Measurements from ENCODE around the gene NCLN.
A peak's percentile ranks its signal among the peaks of the same experiment; 100 is the strongest.
"Not testable (repeated sequence)": the region's sequence is repeated elsewhere in the genome, so short reads cannot be mapped to it uniquely, and the experiment has no call there.

NCLN gene

DNA sequence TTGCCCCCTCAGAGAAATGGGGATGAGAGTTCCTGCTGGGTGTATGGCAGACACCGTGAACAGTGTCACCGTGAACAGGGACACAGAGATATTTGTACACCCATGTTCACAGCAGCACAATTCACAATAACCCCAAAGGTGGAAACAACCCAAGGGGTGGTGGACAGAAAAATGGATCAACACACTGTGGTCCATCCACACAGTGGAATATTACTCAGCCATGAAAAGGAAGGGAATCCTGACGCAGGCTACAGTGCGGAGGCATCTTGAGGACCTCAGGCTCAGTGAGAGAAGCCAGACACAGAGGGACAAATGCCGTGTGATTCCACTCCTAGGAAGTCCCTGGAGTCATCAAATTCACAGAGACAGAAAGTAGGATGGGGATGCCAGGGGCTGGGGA lies 31.1 kb downstream of the NCLN start:
- Histone ChIP-seq H3K4me1 (peaks cover 7 to 31% (median 21%) of the 10 kb centered on the region in 10 experiments), H3K27me3 (no peaks in the 10 kb centered on the region), H3K36me3 (peaks cover 5 to 27% (median 9%) of the 10 kb centered on the region in 11 experiments; a peak in 13 of 22 replicates), H3K9me3 (replicated peaks in 1 of 11) (no peaks in the 10 kb centered on the region), H3K27ac (no peak overlapping the region), H3K9ac (no peak overlapping the region), H3K4me3 (no peak overlapping the region), H3K4me2 (no peak overlapping the region), H4K20me1 (peaks cover 0 to 23% (median 0%) of the 10 kb centered on the region in 11 experiments; a peak in 5 of 22 replicates)
- no peak for TF ChIP-seq Cebpa-rat (IDR thresholded peaks at IDR 0.05)

GRCh38 chr19:3220576-3220975 lies 34.8 kb downstream of the NCLN start:
- Histone ChIP-seq H3K27ac (no peak overlapping the region), H3K27me3 (peaks cover 0 to 10% (median 3%) of the 10 kb centered on the region in 11 experiments; a peak in 14 of 22 replicates), H3K9me3 (replicated peaks in 1 of 11) (no peaks in the 10 kb centered on the region), H3K4me2 (0 out of 22 replicates have a peak overlapping the region, but pooled peaks of 3 of the 11 experiments have one; percentile 5 to 12 (median 5)), H3K4me1 (peaks cover 0 to 16% (median 3%) of the 10 kb centered on the region in 10 experiments; a peak in 7 of 20 replicates), H3K36me3 (peaks cover 0 to 12% (median 5%) of the 10 kb centered on the region in 11 experiments; a peak in 9 of 22 replicates), H3K4me3 (no peak overlapping the region), H4K20me1 (peaks cover 0 to 9% (median 0%) of the 10 kb centered on the region in 11 experiments; a peak in 2 of 22 replicates), H3K9ac (no peak overlapping the region)
- no peak for TF ChIP-seq Cebpa-rat (IDR thresholded peaks at IDR 0.05)

GRCh38 chr19:3221576-3221975 lies 35.8 kb downstream of the NCLN start:
- H3K27ac ChIP-seq; H3K9me3 ChIP-seq (replicated peaks in 1 of 11); H3K36me3 ChIP-seq; H3K4me3 ChIP-seq; H3K4me2 ChIP-seq; H3K9ac ChIP-seq: not testable (repeated sequence)
- Histone ChIP-seq H3K4me1 (peaks cover 0 to 26% (median 4%) of the 10 kb centered on the region in 10 experiments; a peak in 9 of 20 replicates), H4K20me1 (peaks cover 0 to 12% (median 0%) of the 10 kb centered on the region in 11 experiments; a peak in 2 of 22 replicates), H3K27me3 (peaks cover 3 to 20% (median 12%) of the 10 kb centered on the region in 11 experiments; a peak in 15 of 22 replicates)

- Histone ChIP-seq H3K27ac (no peak overlapping the region), H4K20me1 (peaks cover 0 to 22% (median 5%) of the 10 kb centered on the region in 11 experiments; a peak in 8 of 22 replicates), H3K4me3 (no peak overlapping the region), H3K4me2 (no peak overlapping the region), H3K27me3 (peaks cover 3 to 32% (median 17%) of the 10 kb centered on the region in 11 experiments; a peak in 15 of 22 replicates), H3K36me3 (no peaks in the 10 kb centered on the region), H3K9ac (no peak overlapping the region), H3K9me3 (replicated peaks in 1 of 11) (no peaks in the 10 kb centered on the region), H3K4me1 (peaks cover 0 to 29% (median 5%) of the 10 kb centered on the region in 10 experiments; a peak in 10 of 20 replicates)
- TF ChIP-seq Cebpa-rat (IDR thresholded peaks at IDR 0.05), result no peak
These were observed 37.0 kb downstream of the NCLN start for GRCh38 chr19:3222709-3223108.

DNA sequence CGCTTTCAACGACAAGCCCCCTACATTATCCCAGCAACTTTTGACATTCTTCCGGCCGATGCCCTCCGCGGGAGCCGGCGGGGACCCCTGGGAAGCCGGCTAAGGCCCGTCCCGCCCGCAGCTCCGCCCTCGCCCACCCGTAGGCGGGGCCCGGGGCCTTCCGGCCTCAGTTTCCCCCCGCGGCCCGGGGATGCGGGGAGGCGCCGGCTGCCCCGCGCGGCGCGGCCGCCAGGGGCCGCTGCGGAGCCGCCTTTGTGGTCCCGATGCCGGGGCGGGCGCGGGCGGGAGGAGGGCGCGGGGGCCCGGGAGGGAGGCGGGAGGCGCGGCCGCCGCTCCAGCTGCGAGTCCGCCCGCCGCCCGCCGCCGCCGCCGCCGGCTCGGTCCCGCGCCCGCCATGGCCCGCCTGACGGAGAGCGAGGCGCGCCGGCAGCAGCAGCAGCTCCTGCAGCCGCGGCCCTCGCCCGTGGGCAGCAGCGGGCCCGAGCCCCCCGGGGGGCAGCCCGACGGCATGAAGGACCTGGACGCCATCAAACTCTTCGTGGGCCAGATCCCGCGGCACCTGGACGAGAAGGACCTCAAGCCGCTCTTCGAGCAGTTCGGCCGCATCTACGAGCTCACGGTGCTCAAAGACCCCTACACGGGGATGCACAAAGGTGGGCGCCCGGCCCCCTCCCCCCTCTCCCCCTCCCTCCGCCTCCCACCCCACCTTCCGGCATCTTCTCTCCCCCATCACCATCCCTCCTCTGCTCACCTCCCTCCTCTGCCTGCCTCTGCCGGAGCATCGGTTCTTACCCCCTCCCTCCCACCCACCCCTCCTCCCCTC lies 38.8 kb downstream of the NCLN start, which contains the start of gene CELF5:
TSS of gene CELF5 (plus strand) at position 316 of the 823 bp plus-strand sequence. CDS start at position 395, 79 bp downstream.
- H3K36me3 ChIP-seq, result no peaks in the 10 kb centered on the region
- no peak for TF ChIP-seq Cebpa-rat (IDR thresholded peaks at IDR 0.05)
- H3K4me1 ChIP-seq, result peaks cover 0 to 46% (median 20%) of the 10 kb centered on the region in 10 experiments; a peak in 15 of 20 replicates
- no peaks in the 10 kb centered on the region for H3K9me3 ChIP-seq (replicated peaks in 1 of 11)
- peak within 1 kb of the TSS; percentile 50 to 76 (median 62) for H3K4me3 ChIP-seq
- H3K27me3 ChIP-seq, result peaks cover 3 to 38% (median 17%) of the 10 kb centered on the region in 11 experiments; a peak in 15 of 22 replicates
- peaks cover 0 to 28% (median 7%) of the 10 kb centered on the region in 11 experiments; a peak in 10 of 22 replicates for H4K20me1 ChIP-seq
- no peak within 1 kb of the TSS for H3K27ac ChIP-seq
- H3K9ac ChIP-seq, result peak within 1 kb of the TSS; percentile 38 to 76 (median 69); a peak in 17 of 22 replicates
- peak within 1 kb of the TSS; percentile 80 to 97 (median 89) for H3K4me2 ChIP-seq

DNA sequence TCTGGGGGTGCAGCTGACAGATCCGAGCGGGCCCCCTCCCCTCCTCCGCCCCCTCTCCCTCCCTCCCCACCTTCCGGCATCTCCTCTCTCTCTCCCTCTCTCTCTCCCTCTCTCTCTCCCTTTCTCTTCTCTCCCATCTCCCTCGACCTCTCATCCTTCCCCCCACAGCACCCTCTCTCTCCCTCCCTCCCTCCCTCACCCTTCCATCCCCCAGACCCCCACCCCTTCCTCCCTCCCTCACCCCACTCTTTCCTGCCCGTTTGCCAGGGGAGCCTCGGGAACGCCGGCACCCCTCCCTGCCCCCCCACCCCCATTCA lies 39.4 kb downstream of the NCLN start:
- peaks cover 0 to 48% (median 21%) of the 10 kb centered on the region in 10 experiments; a peak in 15 of 20 replicates for H3K4me1 ChIP-seq
- H3K4me2 ChIP-seq, result peak overlapping the region in 4 of 11 experiments; percentile 37 to 48 (median 44); a peak in 4 of 22 replicates
- no peak overlapping the region for H3K27ac ChIP-seq
- TF ChIP-seq Cebpa-rat (IDR thresholded peaks at IDR 0.05), result no peak
- no peak overlapping the region for H3K9ac ChIP-seq
- peaks cover 3 to 38% (median 17%) of the 10 kb centered on the region in 11 experiments; a peak in 15 of 22 replicates for H3K27me3 ChIP-seq
- no peak overlapping the region for H3K4me3 ChIP-seq
- peaks cover 0 to 31% (median 9%) of the 10 kb centered on the region in 11 experiments; a peak in 10 of 22 replicates for H4K20me1 ChIP-seq
- no peaks in the 10 kb centered on the region for H3K9me3 ChIP-seq (replicated peaks in 1 of 11)
- H3K36me3 ChIP-seq, result no peaks in the 10 kb centered on the region

GRCh38 chr19:3225677-3226093 lies 40.0 kb downstream of the NCLN start:
- peak overlapping the region in 6 of 11 experiments; percentile 25 to 48 (median 39); a peak in 8 of 22 replicates for H3K4me2 ChIP-seq
- 0 out of 20 replicates have a peak overlapping the region, but pooled peaks of 1 of the 10 experiments have one; percentile 11 for H3K4me3 ChIP-seq

GRCh38 chr19:3227054-3227626 lies 41.4 kb downstream of the NCLN start:
- Histone ChIP-seq H3K9ac (no peak overlapping the region), H3K36me3 (no peaks in the 10 kb centered on the region), H3K4me1 (peaks cover 0 to 38% (median 18%) of the 10 kb centered on the region in 10 experiments; a peak in 15 of 20 replicates), H4K20me1 (peaks cover 0 to 25% (median 9%) of the 10 kb centered on the region in 11 experiments; a peak in 10 of 22 replicates), H3K4me2 (peak overlapping the region in 3 of 11 experiments; percentile 43 to 77 (median 45); a peak in 5 of 22 replicates), H3K27ac (no peak overlapping the region), H3K9me3 (replicated peaks in 1 of 11) (no peaks in the 10 kb centered on the region), H3K4me3 (no peak overlapping the region), H3K27me3 (peaks cover 3 to 38% (median 17%) of the 10 kb centered on the region in 11 experiments; a peak in 15 of 22 replicates)
- TF ChIP-seq Cebpa-rat (IDR thresholded peaks at IDR 0.05), result no peak

More at GRCh38 chr19:3225677-3226093, 40.0 kb downstream of the NCLN start:
- H3K27me3 ChIP-seq, result peaks cover 3 to 38% (median 17%) of the 10 kb centered on the region in 11 experiments; a peak in 15 of 22 replicates
- no peak for TF ChIP-seq Cebpa-rat (IDR thresholded peaks at IDR 0.05)
- H3K27ac ChIP-seq, result no peak overlapping the region
- H3K4me1 ChIP-seq, result peaks cover 0 to 44% (median 21%) of the 10 kb centered on the region in 10 experiments; a peak in 15 of 20 replicates
- H4K20me1 ChIP-seq, result peaks cover 0 to 30% (median 9%) of the 10 kb centered on the region in 11 experiments; a peak in 10 of 22 replicates
- H3K36me3 ChIP-seq, result no peaks in the 10 kb centered on the region
- no peaks in the 10 kb centered on the region for H3K9me3 ChIP-seq (replicated peaks in 1 of 11)
- no peak overlapping the region for H3K9ac ChIP-seq
